ENCODE results near the gene GPAM.

- TF ChIP-seq CTCF (IDR thresholded peaks at IDR 0.05) (no peak), POLR2A (IDR thresholded peaks at IDR 0.05) (no peak)
Observed at GRCh38 chr10:112213836-112214235, 30.3 kb upstream of the GPAM start.

Measured in right lobe of liver (tissue), 4 donors.